SK-N-SH (cell line): ENCODE data around the gene ZSCAN22.

ENCODE experiments used
- SIN3A ChIP-seq: IDR thresholded peaks from 2 replicates; pipeline ENCODE4 v1.6.1; 2012; ENCODE audit warnings: low read depth, mild to moderate bottlenecking, low read length, moderate library complexity, borderline replicate concordance
- TF ChIP-seq, protein P1 (sequence below): IDR thresholded peaks from 2 replicates; pipeline ENCODE4 v1.6.1; 2012; ENCODE audit warnings: mild to moderate bottlenecking, low read depth, low read length, moderate library complexity

DNA sequence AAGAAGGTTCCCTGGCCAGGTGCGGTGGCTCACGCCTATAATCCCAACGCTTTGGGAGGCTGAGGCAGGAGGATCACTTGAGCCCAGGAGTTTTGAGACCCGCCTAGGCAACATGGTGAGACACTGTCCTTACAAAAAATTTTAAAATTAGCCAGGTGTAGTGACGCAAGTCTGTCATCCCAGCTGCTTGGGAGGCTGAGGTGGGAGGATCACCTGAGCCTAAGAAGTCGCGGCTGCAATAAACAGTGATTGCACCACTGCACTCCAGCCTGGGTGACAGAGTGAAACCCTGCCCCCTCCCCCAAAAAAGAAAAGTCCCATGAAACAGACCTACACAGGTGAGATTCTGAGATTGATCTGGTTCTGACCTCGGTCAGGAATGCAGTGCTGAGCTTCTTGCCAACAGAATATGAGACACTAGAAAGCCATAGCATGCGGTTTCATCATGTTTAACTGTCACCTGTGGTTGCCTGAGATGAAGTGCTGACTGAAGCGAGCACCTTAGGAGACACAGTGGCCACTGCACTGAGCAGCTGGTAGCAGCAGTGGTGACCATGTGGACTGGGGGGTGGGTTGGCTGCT is 28.5 kb downstream of the ZSCAN22 start:
- TF ChIP-seq, protein P1, sequence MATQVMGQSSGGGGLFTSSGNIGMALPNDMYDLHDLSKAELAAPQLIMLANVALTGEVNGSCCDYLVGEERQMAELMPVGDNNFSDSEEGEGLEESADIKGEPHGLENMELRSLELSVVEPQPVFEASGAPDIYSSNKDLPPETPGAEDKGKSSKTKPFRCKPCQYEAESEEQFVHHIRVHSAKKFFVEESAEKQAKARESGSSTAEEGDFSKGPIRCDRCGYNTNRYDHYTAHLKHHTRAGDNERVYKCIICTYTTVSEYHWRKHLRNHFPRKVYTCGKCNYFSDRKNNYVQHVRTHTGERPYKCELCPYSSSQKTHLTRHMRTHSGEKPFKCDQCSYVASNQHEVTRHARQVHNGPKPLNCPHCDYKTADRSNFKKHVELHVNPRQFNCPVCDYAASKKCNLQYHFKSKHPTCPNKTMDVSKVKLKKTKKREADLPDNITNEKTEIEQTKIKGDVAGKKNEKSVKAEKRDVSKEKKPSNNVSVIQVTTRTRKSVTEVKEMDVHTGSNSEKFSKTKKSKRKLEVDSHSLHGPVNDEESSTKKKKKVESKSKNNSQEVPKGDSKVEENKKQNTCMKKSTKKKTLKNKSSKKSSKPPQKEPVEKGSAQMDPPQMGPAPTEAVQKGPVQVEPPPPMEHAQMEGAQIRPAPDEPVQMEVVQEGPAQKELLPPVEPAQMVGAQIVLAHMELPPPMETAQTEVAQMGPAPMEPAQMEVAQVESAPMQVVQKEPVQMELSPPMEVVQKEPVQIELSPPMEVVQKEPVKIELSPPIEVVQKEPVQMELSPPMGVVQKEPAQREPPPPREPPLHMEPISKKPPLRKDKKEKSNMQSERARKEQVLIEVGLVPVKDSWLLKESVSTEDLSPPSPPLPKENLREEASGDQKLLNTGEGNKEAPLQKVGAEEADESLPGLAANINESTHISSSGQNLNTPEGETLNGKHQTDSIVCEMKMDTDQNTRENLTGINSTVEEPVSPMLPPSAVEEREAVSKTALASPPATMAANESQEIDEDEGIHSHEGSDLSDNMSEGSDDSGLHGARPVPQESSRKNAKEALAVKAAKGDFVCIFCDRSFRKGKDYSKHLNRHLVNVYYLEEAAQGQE = no peak
- no peak for TF ChIP-seq SIN3A
